ENCODE results near the gene LYRM7. TPM values are rescaled to one million over a fixed set of nuclear protein-coding genes. Genes with fewer than 3 reads are reported as not detected.
"Not testable (repeated sequence)": the region's sequence is repeated elsewhere in the genome, so short reads cannot be mapped to it uniquely, and the experiment has no call there.

Gene LYRM7
- 4.4 TPM for polyA plus RNA-seq (2013, experiment 1 of 2)
- polyA plus RNA-seq (2013, experiment 2 of 2), result 4.3 TPM

DNA sequence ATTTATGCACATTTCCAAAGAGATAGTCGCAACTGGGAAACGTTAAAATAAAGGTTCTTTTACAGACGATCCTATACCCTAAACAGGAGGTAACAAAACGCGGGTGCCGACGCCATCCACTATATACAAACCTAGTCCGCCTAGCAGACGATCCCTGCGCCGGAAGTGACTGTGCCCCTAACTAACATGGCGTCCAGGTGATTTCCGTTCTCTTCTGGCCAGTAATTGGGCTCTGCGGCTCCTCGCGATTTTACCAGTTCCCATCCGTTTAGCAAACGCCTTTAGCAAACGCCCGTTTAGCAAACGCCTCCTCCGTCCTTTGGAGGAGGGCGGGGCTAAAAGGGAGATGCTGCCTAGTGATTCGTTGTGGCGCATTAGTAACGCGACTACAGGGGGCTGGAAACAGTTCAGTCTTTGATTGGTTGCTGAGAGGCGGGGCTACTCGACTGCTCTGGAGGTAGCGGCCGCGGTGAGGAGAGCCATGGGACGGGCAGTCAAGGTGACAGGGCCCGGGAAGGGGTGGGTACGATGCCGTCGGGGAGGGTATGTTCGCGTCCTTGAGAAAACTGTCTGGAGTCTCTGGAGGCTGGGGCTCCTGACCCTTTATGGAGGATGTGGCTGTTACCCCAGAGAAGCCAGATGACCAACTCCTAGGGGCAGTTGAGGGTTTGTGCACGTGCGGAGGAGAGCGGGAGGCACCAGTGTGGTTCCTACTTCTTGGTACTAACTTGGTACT is at the start of gene LYRM7:
Gene LYRM7, plus strand, starts transcription at position 405 of the 736 bp plus-strand sequence. Its CDS starts 77 bp downstream, at position 482.
- DNase-seq, result peak; percentile 100
- peak within 1 kb of the TSS; percentile 11 to 62 for H3K18ac ChIP-seq (ENCODE audit: low read depth in 1 of 2, low read length in 2 of 2)
- H3K27ac ChIP-seq (ENCODE audit: low read length, poor library complexity, severe bottlenecking), result peak within 1 kb of the TSS; percentile 54
- H2BK15ac ChIP-seq (ENCODE audit: low read depth, poor library complexity, severe bottlenecking), result no peak within 1 kb of the TSS
- H3K23ac ChIP-seq (ENCODE audit: low read length in 2 of 2), result no peak within 1 kb of the TSS
- H3K27me3 ChIP-seq (ENCODE audit: control insufficient read depth in 1 of 2, insufficient read depth in 1 of 2, low read length in 2 of 2), result no peaks in the 10 kb centered on the region
- H3K36me3 ChIP-seq (ENCODE audit: control insufficient read depth in 1 of 2, insufficient read depth in 2 of 2, low read depth in 1 of 2, low read length in 2 of 2), result no peaks in the 10 kb centered on the region
- H3K4me1 ChIP-seq (ENCODE audit: control insufficient read depth, insufficient read depth, low read depth, low read length), result peaks cover 3% of the 10 kb centered on the region
- peak within 1 kb of the TSS; percentile 34 for H2BK120ac ChIP-seq (ENCODE audit: low read depth, low read length)
- peak within 1 kb of the TSS; percentile 19 for H4K8ac ChIP-seq (ENCODE audit: low read length)
- H2BK5ac ChIP-seq (ENCODE audit: low read depth, low read length, poor library complexity, severe bottlenecking), result no peak within 1 kb of the TSS
- H3K9ac ChIP-seq (ENCODE audit: low read length), result peak within 1 kb of the TSS; percentile 91
- peak within 1 kb of the TSS; percentile 62 for H2AFZ ChIP-seq (ENCODE audit: low read depth, low read length)
- peak within 1 kb of the TSS in 1 of 2 experiments; percentile 36 for H3K14ac ChIP-seq (ENCODE audit: low read length in 2 of 2)
- H3K9me3 ChIP-seq (ENCODE audit: control insufficient read depth, low read length), result no peaks in the 10 kb centered on the region
- peak within 1 kb of the TSS; percentile 62 to 89 for H3K4me3 ChIP-seq (ENCODE audit: insufficient read depth in 1 of 2, low read depth in 1 of 2, low read length in 2 of 2)
- under 1% methylated on average over 39 of the region's 42 CpGs for WGBS
- no peak within 1 kb of the TSS for H2BK12ac ChIP-seq (ENCODE audit: low read length in 2 of 2)
- H3K4ac ChIP-seq (ENCODE audit: low read depth in 1 of 2, low read length in 2 of 2), result peak within 1 kb of the TSS; percentile 30 to 51
- no peak within 1 kb of the TSS for H4K91ac ChIP-seq (ENCODE audit: low read length)
- peak within 1 kb of the TSS; percentile 54 for H2AK5ac ChIP-seq (ENCODE audit: low read length, severe bottlenecking)
- H3K4me2 ChIP-seq (ENCODE audit: low read length, poor library complexity, severe bottlenecking), result peak within 1 kb of the TSS; percentile 92
- H3K79me1 ChIP-seq (replicated peaks; ENCODE audit: low read length, poor library complexity, severe bottlenecking), result peaks cover 19% of the 10 kb centered on the region

DNA sequence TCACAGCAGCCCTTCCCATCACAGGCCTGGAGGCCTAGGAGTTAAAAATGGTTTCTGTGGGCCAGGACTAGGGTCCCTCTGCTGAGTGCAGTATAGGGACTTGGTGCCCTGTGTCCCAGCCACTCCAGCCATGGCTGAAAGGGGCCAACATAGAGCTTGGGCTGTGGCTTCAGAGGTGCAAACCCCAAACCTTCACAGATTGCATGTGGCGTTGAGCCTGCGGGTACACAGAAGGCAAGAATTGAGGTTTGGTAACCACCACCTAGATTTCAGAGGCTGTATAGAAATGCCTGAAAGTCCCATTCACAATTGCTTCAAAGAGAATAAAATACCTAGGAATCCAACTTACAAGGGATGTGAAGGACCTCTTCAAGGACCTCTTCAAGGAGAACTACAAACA is 43.5 kb upstream of the LYRM7 start:
- not testable (repeated sequence) for H2BK15ac ChIP-seq (ENCODE audit: low read depth, poor library complexity, severe bottlenecking); H3K27me3 ChIP-seq (ENCODE audit: control insufficient read depth in 1 of 2, insufficient read depth in 1 of 2, low read length in 2 of 2); H2AFZ ChIP-seq (ENCODE audit: low read depth, low read length); H3K79me1 ChIP-seq (replicated peaks; ENCODE audit: low read length, poor library complexity, severe bottlenecking); H3K23ac ChIP-seq (ENCODE audit: low read length in 2 of 2); H2BK5ac ChIP-seq (ENCODE audit: low read depth, low read length, poor library complexity, severe bottlenecking); H3K9me3 ChIP-seq (ENCODE audit: control insufficient read depth, low read length); H3K14ac ChIP-seq (ENCODE audit: low read length in 2 of 2); H4K91ac ChIP-seq (ENCODE audit: low read length); H3K4me1 ChIP-seq (ENCODE audit: control insufficient read depth, insufficient read depth, low read depth, low read length); H4K8ac ChIP-seq (ENCODE audit: low read length); DNase-seq; H2BK12ac ChIP-seq (ENCODE audit: low read length in 2 of 2); H2AK5ac ChIP-seq (ENCODE audit: low read length, severe bottlenecking); H3K27ac ChIP-seq (ENCODE audit: low read length, poor library complexity, severe bottlenecking); H3K36me3 ChIP-seq (ENCODE audit: control insufficient read depth in 1 of 2, insufficient read depth in 2 of 2, low read depth in 1 of 2, low read length in 2 of 2); H3K4me3 ChIP-seq (ENCODE audit: insufficient read depth in 1 of 2, low read depth in 1 of 2, low read length in 2 of 2); H3K9ac ChIP-seq (ENCODE audit: low read length); H3K4ac ChIP-seq (ENCODE audit: low read depth in 1 of 2, low read length in 2 of 2); H2BK120ac ChIP-seq (ENCODE audit: low read depth, low read length); H3K4me2 ChIP-seq (ENCODE audit: low read length, poor library complexity, severe bottlenecking); H3K18ac ChIP-seq (ENCODE audit: low read depth in 1 of 2, low read length in 2 of 2)
- WGBS, result 100% methylated on average over 2 of the region's 2 CpGs

DNA sequence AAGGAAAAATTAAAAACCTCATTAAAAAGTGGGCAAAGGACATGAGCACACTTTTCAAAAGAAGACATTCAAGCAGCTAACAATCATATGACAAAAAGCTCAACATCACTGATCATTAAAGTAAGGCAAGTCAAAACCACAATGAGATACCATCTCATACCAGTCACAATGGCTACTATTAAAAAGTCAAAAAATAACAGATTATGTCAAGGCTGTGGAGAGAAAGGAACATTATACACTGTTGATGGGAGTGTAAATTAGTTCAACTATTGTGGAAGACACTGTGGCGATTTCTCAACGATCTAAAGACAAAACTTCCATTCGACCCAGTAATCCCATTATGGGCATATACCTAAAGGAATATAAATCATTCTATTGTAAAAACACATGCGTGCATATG is 41.4 kb upstream of the LYRM7 start:
- no peak overlapping the region for H2BK5ac ChIP-seq (ENCODE audit: low read depth, low read length, poor library complexity, severe bottlenecking)
- no peak overlapping the region for H3K23ac ChIP-seq (ENCODE audit: low read length in 2 of 2)
- H4K8ac ChIP-seq (ENCODE audit: low read length), result no peak overlapping the region
- H3K36me3 ChIP-seq (ENCODE audit: control insufficient read depth in 1 of 2, insufficient read depth in 2 of 2, low read depth in 1 of 2, low read length in 2 of 2), result no peaks in the 10 kb centered on the region
- no CpG with 5 or more reads among the region's 4 CpGs for WGBS
- no peak overlapping the region for H2BK120ac ChIP-seq (ENCODE audit: low read depth, low read length)
- peaks cover 5% of the 10 kb centered on the region for H3K9me3 ChIP-seq (ENCODE audit: control insufficient read depth, low read length)
- H2AFZ ChIP-seq (ENCODE audit: low read depth, low read length), result no peak overlapping the region
- H3K4ac ChIP-seq (ENCODE audit: low read depth in 1 of 2, low read length in 2 of 2), result no peak overlapping the region
- H3K9ac ChIP-seq (ENCODE audit: low read length), result no peak overlapping the region
- no peak overlapping the region for H3K14ac ChIP-seq (ENCODE audit: low read length in 2 of 2)
- no peaks in the 10 kb centered on the region for H3K79me1 ChIP-seq (replicated peaks; ENCODE audit: low read length, poor library complexity, severe bottlenecking)
- no peaks in the 10 kb centered on the region for H3K27me3 ChIP-seq (ENCODE audit: control insufficient read depth in 1 of 2, insufficient read depth in 1 of 2, low read length in 2 of 2)
- H3K27ac ChIP-seq (ENCODE audit: low read length, poor library complexity, severe bottlenecking), result no peak overlapping the region
- H2AK5ac ChIP-seq (ENCODE audit: low read length, severe bottlenecking), result no peak overlapping the region
- H3K4me2 ChIP-seq (ENCODE audit: low read length, poor library complexity, severe bottlenecking), result no peak overlapping the region
- no peak overlapping the region for H3K18ac ChIP-seq (ENCODE audit: low read depth in 1 of 2, low read length in 2 of 2)
- H2BK12ac ChIP-seq (ENCODE audit: low read length in 2 of 2), result no peak overlapping the region
- no peak overlapping the region for H4K91ac ChIP-seq (ENCODE audit: low read length)
- no peak overlapping the region for H3K4me3 ChIP-seq (ENCODE audit: insufficient read depth in 1 of 2, low read depth in 1 of 2, low read length in 2 of 2)
- no peak for DNase-seq
- H3K4me1 ChIP-seq (ENCODE audit: control insufficient read depth, insufficient read depth, low read depth, low read length), result no peaks in the 10 kb centered on the region
- H2BK15ac ChIP-seq (ENCODE audit: low read depth, poor library complexity, severe bottlenecking), result no peak overlapping the region

DNA sequence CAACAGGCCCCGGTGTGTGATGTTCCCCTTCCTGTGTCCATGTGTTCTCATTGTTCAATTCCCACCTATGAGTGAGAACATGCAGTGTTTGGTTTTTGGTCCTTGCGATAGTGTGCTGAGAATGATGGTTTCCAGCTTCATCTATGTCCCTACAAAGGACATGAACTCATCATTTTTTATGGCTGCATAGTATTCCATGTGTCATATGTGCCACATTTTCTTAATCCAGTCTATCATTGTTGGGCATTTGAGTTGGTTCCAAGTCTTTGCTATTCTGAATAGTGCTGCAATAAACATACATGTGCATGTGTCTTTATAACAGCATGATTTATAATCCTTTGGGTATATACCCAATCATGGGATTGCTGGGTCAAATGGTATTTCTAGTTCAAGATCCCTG is 37.7 kb upstream of the LYRM7 start:
- H2BK15ac ChIP-seq (ENCODE audit: low read depth, poor library complexity, severe bottlenecking); H2BK12ac ChIP-seq (ENCODE audit: low read length in 2 of 2); H3K27ac ChIP-seq (ENCODE audit: low read length, poor library complexity, severe bottlenecking); H2AK5ac ChIP-seq (ENCODE audit: low read length, severe bottlenecking); H3K36me3 ChIP-seq (ENCODE audit: control insufficient read depth in 1 of 2, insufficient read depth in 2 of 2, low read depth in 1 of 2, low read length in 2 of 2); H3K14ac ChIP-seq (ENCODE audit: low read length in 2 of 2); H3K23ac ChIP-seq (ENCODE audit: low read length in 2 of 2); H3K27me3 ChIP-seq (ENCODE audit: control insufficient read depth in 1 of 2, insufficient read depth in 1 of 2, low read length in 2 of 2); H3K4me2 ChIP-seq (ENCODE audit: low read length, poor library complexity, severe bottlenecking); H2AFZ ChIP-seq (ENCODE audit: low read depth, low read length); H3K18ac ChIP-seq (ENCODE audit: low read depth in 1 of 2, low read length in 2 of 2); H2BK5ac ChIP-seq (ENCODE audit: low read depth, low read length, poor library complexity, severe bottlenecking); H3K79me1 ChIP-seq (replicated peaks; ENCODE audit: low read length, poor library complexity, severe bottlenecking); H4K8ac ChIP-seq (ENCODE audit: low read length); H3K9me3 ChIP-seq (ENCODE audit: control insufficient read depth, low read length); H3K4me3 ChIP-seq (ENCODE audit: insufficient read depth in 1 of 2, low read depth in 1 of 2, low read length in 2 of 2); H3K4me1 ChIP-seq (ENCODE audit: control insufficient read depth, insufficient read depth, low read depth, low read length); H3K9ac ChIP-seq (ENCODE audit: low read length); H4K91ac ChIP-seq (ENCODE audit: low read length); H3K4ac ChIP-seq (ENCODE audit: low read depth in 1 of 2, low read length in 2 of 2); H2BK120ac ChIP-seq (ENCODE audit: low read depth, low read length); DNase-seq: not testable (repeated sequence)
- WGBS, result 60% methylated on average over 1 of the region's 2 CpGs
